HepG2 (cell line): ENCODE data around the gene COQ4. TPM values are rescaled to one million over a fixed set of nuclear protein-coding genes. Genes with fewer than 3 reads are reported as not detected.

ENCODE experiments used
- ARHGAP35 ChIP-seq: sonication (generic); formaldehyde crosslinking; IDR thresholded peaks from 2 replicates; pipeline ENCODE4 v1.9.0; 2022; ENCODE audit warnings: mild to moderate bottlenecking, inconsistent platforms, moderate library complexity, missing genetic modification reagents, borderline replicate concordance
- ARNT2 ChIP-seq: sonication (generic); formaldehyde crosslinking; IDR thresholded peaks from 2 replicates; pipeline ENCODE4 v1.8.0; 2022; ENCODE audit warnings: mild to moderate bottlenecking, low read depth, missing genetic modification reagents, moderate library complexity
- HMG20A ChIP-seq: IDR thresholded peaks from 2 replicates; pipeline ENCODE4 v1.6.1; 2016; ENCODE audit warnings: borderline replicate concordance
- KAT7 ChIP-seq: IDR thresholded peaks from 2 replicates; pipeline ENCODE4 v1.6.1; 2018; ENCODE audit warnings: borderline replicate concordance, missing compliant biosample characterization
- NFKBIZ ChIP-seq: IDR thresholded peaks from 2 replicates; pipeline ENCODE4 v1.6.1; 2018; ENCODE audit warnings: missing genetic modification reagents, missing compliant biosample characterization
- NFYB ChIP-seq: sonication (generic); formaldehyde crosslinking; IDR thresholded peaks from 2 replicates; pipeline ENCODE4 v1.4.0; 2020; ENCODE audit warnings: missing genetic modification reagents
- NONO ChIP-seq, 2 experiments: fragments of 450-650 bp in 1 of 2; sonication (generic) in 1 of 2; formaldehyde crosslinking in 1 of 2; IDR thresholded peaks in 1 of 2; conservative IDR thresholded peaks in 1 of 2; 2 replicates each; pipeline versions ENCODE4 v1.6.1 to v1.8.0; 2017 to 2022; ENCODE audit warnings: mild to moderate bottlenecking in 1 of 2, missing genetic modification reagents in 1 of 2, moderate library complexity in 1 of 2
- RXRB ChIP-seq: IDR thresholded peaks from 2 replicates; pipeline ENCODE4 v1.6.1; 2016; ENCODE audit warnings: borderline replicate concordance, missing genetic modification reagents, missing compliant biosample characterization
- SALL2 ChIP-seq: sonication (generic); formaldehyde crosslinking; IDR thresholded peaks from 2 replicates; pipeline ENCODE4 v1.8.1; 2023; ENCODE audit warnings: mild to moderate bottlenecking, missing genetic modification reagents, inconsistent platforms
- SMYD3 ChIP-seq: sonication (generic); formaldehyde crosslinking; IDR thresholded peaks from 2 replicates; pipeline ENCODE4 v1.8.1; 2023; ENCODE audit warnings: mild to moderate bottlenecking, missing genetic modification reagents
- SPEN ChIP-seq: sonication (generic); formaldehyde crosslinking; IDR thresholded peaks from 2 replicates; pipeline ENCODE4 v1.5.1; 2020; ENCODE audit warnings: low read depth, mild to moderate bottlenecking, missing genetic modification reagents
- ZBTB39 ChIP-seq: sonication (generic); formaldehyde crosslinking; IDR thresholded peaks from 2 replicates; pipeline ENCODE4 v1.5.0; 2020; ENCODE audit warnings: missing genetic modification reagents
- ZNF512 ChIP-seq: sonication (generic); formaldehyde crosslinking; IDR thresholded peaks from 2 replicates; pipeline ENCODE4 v1.4.0; 2020; ENCODE audit warnings: mild to moderate bottlenecking, missing genetic modification reagents
- ZNF547 ChIP-seq: sonication (generic); formaldehyde crosslinking; IDR thresholded peaks from 2 replicates; pipeline ENCODE4 v1.5.1; 2020; ENCODE audit warnings: mild to moderate bottlenecking, missing genetic modification reagents
- ZNF605 ChIP-seq: sonication (generic); formaldehyde crosslinking; IDR thresholded peaks from 2 replicates; pipeline ENCODE4 v1.8.0; 2022; ENCODE audit warnings: mild to moderate bottlenecking, missing genetic modification reagents
- ZNF747 ChIP-seq: sonication (generic); formaldehyde crosslinking; IDR thresholded peaks from 2 replicates; pipeline ENCODE4 v1.8.1; 2023; ENCODE audit warnings: missing genetic modification reagents, mild to moderate bottlenecking, borderline replicate concordance
- ZNF777 ChIP-seq: sonication (generic); formaldehyde crosslinking; IDR thresholded peaks from 2 replicates; pipeline ENCODE4 v1.4.0; 2020; ENCODE audit warnings: missing genetic modification reagents
- ZNF781 ChIP-seq: sonication (generic); formaldehyde crosslinking; IDR thresholded peaks from 2 replicates; pipeline ENCODE4 v1.5.1; 2020; ENCODE audit warnings: borderline replicate concordance, mild to moderate bottlenecking, missing genetic modification reagents; ENCODE audit errors: not compliant biosample characterization
- ZNF891 ChIP-seq: sonication (generic); formaldehyde crosslinking; IDR thresholded peaks from 2 replicates; pipeline ENCODE4 v1.5.0; 2020; ENCODE audit warnings: mild to moderate bottlenecking, missing genetic modification reagents
- polyA plus RNA-seq, 8 experiments: library from polyadenylated mRNA; depleted of rRNA in 3 of 8; stranded (reverse) in 7 of 8; unstranded in 1 of 8; fragments of >200 nt; fragmentation: Illumina TruSeq in 4 of 8; extraction: Trizol in 4 of 8; gene quantifications; 2 replicates each; pipeline versions ENCODE4 v1.2.1 to v1.2.3, GENCODE V29; 2011 to 2016; ENCODE audit warnings: low read depth in 4 of 8, missing spikeins in 1 of 8, mixed read lengths in 1 of 8; ENCODE audit not compliant: insufficient read depth in 1 of 8
- total RNA-seq, 5 experiments: library from RNA; depleted of rRNA; stranded (reverse); fragments of >200 nt; fragmentation: Illumina TruSeq; extraction: Trizol; gene quantifications; 2 replicates each; pipeline ENCODE4 v1.2.3, GENCODE V29; 2016; ENCODE audit warnings: low read depth in 1 of 5
- TF ChIP-seq, protein P1 (sequence below): sonication (generic); formaldehyde crosslinking; conservative IDR thresholded peaks from 2 replicates; pipeline ENCODE4 v1.4.0; 2020; ENCODE audit warnings: missing genetic modification reagents
- TF ChIP-seq, protein P2 (sequence below): sonication (generic); formaldehyde crosslinking; IDR thresholded peaks from 2 replicates; pipeline ENCODE4 v1.8.1; 2023; ENCODE audit warnings: missing genetic modification reagents, inconsistent platforms, borderline replicate concordance

COQ4 gene
- total and polyA plus RNA-seq, 2 of the 13 experiments (the other 11 are each of a cell fraction or from before 2014, with no cell fraction given), result 26.1 to 36.0 TPM

GRCh38 chr9:128275198-128276007 is 47.2 kb upstream of the COQ4 start, which contains the start of gene GOLGA2 (continued):
- TF ChIP-seq HMG20A (CRISPR knock-in tag), result no peak
- TF ChIP-seq ARHGAP35 (CRISPR knock-in tag), result no peak
- TF ChIP-seq, protein P1, sequence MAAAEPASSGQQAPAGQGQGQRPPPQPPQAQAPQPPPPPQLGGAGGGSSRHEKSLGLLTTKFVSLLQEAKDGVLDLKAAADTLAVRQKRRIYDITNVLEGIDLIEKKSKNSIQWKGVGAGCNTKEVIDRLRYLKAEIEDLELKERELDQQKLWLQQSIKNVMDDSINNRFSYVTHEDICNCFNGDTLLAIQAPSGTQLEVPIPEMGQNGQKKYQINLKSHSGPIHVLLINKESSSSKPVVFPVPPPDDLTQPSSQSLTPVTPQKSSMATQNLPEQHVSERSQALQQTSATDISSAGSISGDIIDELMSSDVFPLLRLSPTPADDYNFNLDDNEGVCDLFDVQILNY, result no peak
- peak; percentile 62; the same call in 1 of the 2 replicates for TF ChIP-seq ZNF605 (CRISPR knock-in tag)
- no peak for TF ChIP-seq SMYD3 (CRISPR knock-in tag)
- peak; percentile 31 for TF ChIP-seq SALL2 (CRISPR knock-in tag)
- no peak for TF ChIP-seq ZNF781 (CRISPR knock-in tag)
- TF ChIP-seq ZNF747 (CRISPR knock-in tag), result no peak
- TF ChIP-seq RXRB, result no peak
- no peak for TF ChIP-seq ZNF547 (CRISPR knock-in tag)
- no peak for TF ChIP-seq ZNF512
- no peak; the same call in 1 of the 2 replicates for TF ChIP-seq SPEN (CRISPR knock-in tag)
- TF ChIP-seq ZNF891 (CRISPR knock-in tag), result 0 out of 2 replicates have a peak, but pooled peaks have one; percentile 6
- TF ChIP-seq NFYB, result no peak
- no peak for TF ChIP-seq NFKBIZ (CRISPR knock-in tag)
- TF ChIP-seq ZNF777 (CRISPR knock-in tag), result peak; percentile 48; the same call in 1 of the 2 replicates
- 0 out of 2 replicates have a peak, but pooled peaks have one; percentile 33 for TF ChIP-seq ZBTB39 (CRISPR knock-in tag)
- TF ChIP-seq, protein P2, sequence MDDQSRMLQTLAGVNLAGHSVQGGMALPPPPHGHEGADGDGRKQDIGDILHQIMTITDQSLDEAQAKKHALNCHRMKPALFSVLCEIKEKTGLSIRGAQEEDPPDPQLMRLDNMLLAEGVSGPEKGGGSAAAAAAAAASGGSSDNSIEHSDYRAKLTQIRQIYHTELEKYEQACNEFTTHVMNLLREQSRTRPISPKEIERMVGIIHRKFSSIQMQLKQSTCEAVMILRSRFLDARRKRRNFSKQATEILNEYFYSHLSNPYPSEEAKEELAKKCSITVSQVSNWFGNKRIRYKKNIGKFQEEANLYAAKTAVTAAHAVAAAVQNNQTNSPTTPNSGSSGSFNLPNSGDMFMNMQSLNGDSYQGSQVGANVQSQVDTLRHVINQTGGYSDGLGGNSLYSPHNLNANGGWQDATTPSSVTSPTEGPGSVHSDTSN (CRISPR knock-in tag), result no peak
- peak; percentile 7; the same call in 1 of the 2 replicates for TF ChIP-seq ARNT2 (CRISPR knock-in tag)
- no peak for TF ChIP-seq KAT7 (CRISPR knock-in tag)
- TF ChIP-seq NONO (IDR thresholded peaks at IDR 0.05), result no peak
- TF ChIP-seq NONO (CRISPR knock-in tag; conservative IDR thresholded peaks at IDR 0.05), result no peak
